NCI-H82 (cell line): ENCODE results near the gene ZIC4.

Experiments used
- DNase-seq: peaks from one replicate; lab custom pipeline; 2025; lab: John Stamatoyannopoulos, UW

The ZIC4 gene

DNA sequence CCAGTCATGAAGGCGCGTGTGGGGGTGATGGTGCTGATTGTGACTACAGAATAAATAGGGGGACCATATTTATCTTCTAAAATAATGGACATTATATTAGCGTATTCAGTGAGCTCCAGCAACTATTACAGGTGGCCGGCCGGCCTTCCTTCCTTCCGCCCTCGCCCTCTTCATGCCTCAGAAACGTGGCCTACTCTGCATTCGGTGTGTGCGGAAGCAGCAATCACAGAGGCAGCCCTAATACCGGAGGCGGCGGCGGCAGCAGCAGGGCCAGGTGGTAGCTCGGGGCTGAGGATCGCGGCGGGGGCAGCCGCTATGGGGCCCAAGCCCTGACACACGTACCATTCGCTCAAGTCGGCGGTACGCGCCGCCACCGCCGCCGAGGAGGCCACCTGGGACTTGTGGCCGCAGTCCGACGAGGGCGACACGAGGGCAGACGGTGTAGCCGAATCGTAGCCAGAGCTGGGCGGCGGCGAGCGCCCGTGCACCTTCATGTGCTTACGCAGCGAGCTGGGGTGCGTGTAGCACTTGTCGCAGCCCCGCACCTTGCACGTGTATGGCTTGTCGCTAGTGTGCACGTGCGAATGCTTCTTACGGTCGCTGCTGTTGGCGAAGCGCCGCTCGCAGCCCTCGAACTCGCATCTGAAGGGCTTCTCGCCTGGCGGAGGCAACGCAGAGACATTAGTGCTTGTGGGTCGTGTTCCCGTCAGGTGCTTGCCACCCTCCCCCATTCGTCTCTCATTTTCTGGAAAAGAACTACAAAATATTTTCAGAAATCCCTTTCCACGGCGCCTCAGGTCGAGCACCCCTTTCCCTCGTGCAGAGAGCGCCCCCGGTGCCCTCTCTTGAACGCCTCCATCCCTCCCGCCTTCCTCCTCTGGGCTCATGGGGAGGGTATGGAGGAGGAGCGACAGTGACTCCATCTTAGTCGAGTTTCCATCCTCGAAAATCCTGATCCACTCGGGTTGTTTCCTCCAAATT lies 15.5 kb downstream of the ZIC4 start:
- no peak for DNase-seq

DNA sequence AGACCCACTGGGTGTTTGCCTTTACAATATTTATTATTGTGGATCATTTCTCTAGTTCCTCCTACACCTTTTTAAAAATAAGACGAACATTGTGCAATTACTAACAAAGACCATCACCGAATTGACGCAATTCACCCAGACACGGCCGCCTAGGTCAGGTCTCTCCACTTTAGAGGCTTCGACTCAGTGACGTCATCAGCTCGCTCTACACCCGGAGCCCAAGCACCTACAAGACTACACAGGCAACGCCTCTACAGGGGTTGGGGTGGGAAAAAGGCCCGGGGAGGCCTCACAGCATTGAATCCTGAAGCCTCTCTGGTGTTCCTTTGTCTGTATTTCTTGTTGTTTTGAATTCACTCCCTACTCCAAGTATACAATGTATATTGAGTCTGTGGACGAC lies 16.6 kb downstream of the ZIC4 start:
- no peak for DNase-seq

DNA sequence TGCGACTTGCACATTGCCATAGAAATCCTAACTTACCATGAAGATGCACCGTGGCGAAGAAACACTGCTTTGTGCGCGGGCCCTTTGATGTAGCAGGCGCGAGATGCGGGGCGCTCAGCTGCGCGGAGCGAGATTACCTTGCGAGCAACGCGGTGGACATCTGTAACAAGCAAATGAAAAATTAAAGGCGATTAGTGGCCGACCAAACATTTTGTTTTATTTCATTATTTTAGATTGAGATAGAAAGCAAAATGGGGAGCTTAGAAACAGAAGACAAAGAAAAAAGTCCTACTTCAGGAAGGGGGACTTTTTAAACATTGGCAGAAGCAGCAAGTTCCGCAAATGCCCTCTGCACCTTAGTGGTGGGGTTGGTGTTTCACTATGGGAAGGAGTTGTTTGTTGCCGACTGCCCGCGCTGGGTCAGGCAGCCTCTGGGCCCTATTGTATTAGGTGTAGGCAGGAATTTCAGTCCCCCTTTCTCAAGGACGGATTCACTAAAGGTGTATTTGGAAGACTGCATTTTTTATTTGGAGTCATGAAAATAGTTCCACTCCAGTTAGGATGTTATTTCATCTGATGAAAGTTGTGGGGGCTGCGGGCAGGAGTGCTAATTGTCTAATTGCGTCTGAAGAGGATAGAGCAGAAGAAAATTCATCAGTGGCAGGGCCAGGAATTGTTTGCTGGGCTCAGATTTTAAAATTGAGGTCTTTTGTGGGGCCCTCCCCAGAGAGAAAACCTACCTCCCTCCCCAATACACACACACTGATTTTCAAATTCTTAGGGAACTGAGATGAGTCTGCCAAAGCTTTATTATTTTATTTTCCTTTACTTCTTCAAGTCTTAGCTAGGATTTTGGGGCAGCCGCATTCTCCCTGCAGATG lies 17.4 kb downstream of the ZIC4 start:
- no peak for DNase-seq

- no peak for DNase-seq
These were observed 18.3 kb downstream of the ZIC4 start for GRCh38 chr3:147387885-147388699.

GRCh38 chr3:147387291-147387884 lies 19.0 kb downstream of the ZIC4 start:
- DNase-seq: no peak

- DNase-seq: no peak
These were observed 21.0 kb downstream of the ZIC4 start for GRCh38 chr3:147385059-147386012.

DNA sequence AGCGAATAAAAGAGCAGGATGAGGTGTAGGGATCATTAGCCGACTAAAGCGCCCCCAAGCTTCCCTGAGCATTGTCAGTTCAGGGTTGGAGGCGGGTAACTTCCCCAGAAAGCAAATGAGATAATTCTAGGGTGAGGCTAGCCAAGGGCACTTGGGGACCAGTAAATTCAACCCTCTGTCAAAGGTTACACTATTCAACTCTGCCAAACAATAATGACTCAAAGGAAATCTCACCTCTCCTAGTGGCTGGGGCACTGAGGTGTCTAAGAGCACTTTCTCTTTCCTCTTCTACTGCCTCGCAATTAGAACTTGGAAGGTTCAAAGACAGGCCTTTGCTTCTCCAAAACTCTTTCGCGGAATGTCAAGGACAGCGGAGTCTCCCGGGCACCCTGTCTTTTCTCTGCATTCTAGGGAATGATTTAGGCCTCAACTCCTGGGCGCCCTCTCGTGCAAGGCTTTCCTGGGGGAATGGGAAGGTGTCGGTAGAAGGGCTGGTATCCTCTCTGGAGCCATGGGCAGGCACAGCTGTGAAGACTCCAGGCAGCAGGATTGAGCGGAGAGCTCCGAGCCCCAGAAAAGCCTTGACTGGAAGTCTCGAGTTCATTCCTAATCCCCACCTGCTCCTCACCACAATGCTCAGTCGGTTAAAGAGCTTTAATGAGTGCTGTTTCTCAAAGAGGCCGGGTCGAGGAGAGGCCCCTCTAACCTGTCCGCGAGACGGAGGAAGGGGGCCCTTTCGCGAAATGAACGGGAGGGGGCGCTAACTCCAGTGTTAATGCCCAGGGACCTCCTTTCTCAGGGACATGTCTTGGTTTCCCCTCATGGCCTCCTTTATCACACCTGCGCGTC lies 21.9 kb downstream of the ZIC4 start:
- DNase-seq: peak; percentile 12

DNA sequence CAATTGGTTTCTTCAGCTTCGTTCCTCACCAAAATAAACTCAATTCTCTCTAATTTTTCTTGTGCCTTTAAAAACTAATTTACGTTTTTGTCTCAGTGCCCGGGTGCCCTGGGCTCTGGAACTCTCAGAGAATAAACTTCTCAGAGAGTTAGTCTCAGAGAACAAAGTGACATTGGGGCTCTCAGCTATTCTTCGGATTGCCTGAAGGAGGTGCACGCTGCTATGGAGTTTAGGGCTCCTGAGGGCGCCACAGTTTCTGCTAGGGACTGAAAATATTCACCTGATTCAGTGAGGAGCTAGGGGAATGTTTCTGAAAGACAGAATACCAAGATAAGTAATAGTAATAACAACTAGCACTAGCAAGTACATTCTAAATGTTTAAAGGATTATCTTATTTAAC lies 22.7 kb downstream of the ZIC4 start:
- no peak for DNase-seq

DNA sequence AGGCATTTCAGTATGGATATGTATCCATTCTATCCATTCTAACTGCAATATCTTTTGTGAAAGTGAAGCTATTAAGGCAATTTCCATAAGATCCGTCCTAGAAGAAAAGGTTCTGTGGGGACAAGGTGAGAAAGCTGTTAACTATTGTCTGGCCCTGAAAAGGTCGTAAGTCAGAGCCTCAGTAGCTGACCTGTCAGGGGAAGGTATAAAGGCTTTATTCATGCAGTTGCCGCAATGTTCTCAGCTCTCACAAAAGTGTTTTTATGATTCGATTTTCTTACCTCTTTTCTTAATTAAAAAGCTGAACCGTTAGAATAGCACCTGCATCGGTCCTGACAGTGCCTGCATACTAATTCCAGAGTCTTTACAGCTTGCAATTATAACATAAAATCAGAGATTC lies 24.7 kb downstream of the ZIC4 start:
- no peak for DNase-seq

GRCh38 chr3:147380977-147381376 lies 25.4 kb downstream of the ZIC4 start:
- DNase-seq: no peak

GRCh38 chr3:147380387-147380951 lies 25.9 kb downstream of the ZIC4 start:
- no peak for DNase-seq

- DNase-seq: no peak
These were observed 26.7 kb downstream of the ZIC4 start for GRCh38 chr3:147379651-147380050.

GRCh38 chr3:147377412-147378367 lies 28.7 kb downstream of the ZIC4 start:
- DNase-seq: no peak

GRCh38 chr3:147373301-147373700 lies 33.0 kb downstream of the ZIC4 start:
- DNase-seq: no peak

- no peak for DNase-seq
These were observed 33.8 kb downstream of the ZIC4 start for GRCh38 chr3:147372525-147373027.

DNA sequence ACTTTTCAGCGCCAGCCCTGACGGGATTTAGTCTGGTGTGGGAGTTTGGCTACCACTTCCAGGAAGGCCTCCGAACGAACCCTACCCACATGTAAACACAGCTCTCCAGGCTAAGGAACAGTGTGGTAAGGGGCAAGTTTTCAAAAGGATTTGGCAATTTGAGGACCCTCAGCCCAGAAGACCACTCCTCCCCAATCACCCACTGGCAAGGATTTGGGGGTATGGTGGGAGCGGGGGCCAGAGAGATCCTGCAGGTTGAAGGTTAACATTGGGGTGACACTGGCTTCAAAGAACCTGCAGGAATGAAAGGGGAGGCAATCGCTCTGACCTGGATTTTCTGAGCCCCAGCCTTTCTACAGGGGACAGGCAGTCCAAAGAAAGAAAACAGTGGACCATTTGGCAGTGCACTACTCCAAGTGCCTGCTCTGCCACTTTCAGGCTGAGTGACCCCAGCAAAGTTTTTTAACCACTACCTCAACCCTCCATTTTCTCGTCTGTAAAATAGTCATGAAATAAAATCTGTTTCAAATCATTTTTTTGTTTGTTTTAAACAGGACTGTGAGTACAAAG lies 34.5 kb downstream of the ZIC4 start:
- DNase-seq: no peak

- no peak for DNase-seq
These were observed 35.2 kb downstream of the ZIC4 start for GRCh38 chr3:147371140-147371539.
